EL (cell line): ENCODE results near the gene PPFIA1.
A peak's percentile ranks its signal among the peaks of the same experiment; 100 is the strongest.

Source experiments
- DNase-seq: peaks from one replicate; pipeline ENCODE4 v3.0.0-alpha.2; 2016

PPFIA1 gene

GRCh38 chr11:70419307-70420007 lies 149.0 kb downstream of the PPFIA1 start:
- DNase-seq, result no peak

- peak; percentile 74 for DNase-seq
These were observed 149.5 kb downstream of the PPFIA1 start for GRCh38 chr11:70420008-70420464.

GRCh38 chr11:70420496-70420895 lies 150.0 kb downstream of the PPFIA1 start:
- DNase-seq, result no peak

- DNase-seq, result no peak
These were observed 150.6 kb downstream of the PPFIA1 start for GRCh38 chr11:70421123-70421522.

- no peak for DNase-seq
These were observed 152.4 kb downstream of the PPFIA1 start for GRCh38 chr11:70422692-70423522.

DNA sequence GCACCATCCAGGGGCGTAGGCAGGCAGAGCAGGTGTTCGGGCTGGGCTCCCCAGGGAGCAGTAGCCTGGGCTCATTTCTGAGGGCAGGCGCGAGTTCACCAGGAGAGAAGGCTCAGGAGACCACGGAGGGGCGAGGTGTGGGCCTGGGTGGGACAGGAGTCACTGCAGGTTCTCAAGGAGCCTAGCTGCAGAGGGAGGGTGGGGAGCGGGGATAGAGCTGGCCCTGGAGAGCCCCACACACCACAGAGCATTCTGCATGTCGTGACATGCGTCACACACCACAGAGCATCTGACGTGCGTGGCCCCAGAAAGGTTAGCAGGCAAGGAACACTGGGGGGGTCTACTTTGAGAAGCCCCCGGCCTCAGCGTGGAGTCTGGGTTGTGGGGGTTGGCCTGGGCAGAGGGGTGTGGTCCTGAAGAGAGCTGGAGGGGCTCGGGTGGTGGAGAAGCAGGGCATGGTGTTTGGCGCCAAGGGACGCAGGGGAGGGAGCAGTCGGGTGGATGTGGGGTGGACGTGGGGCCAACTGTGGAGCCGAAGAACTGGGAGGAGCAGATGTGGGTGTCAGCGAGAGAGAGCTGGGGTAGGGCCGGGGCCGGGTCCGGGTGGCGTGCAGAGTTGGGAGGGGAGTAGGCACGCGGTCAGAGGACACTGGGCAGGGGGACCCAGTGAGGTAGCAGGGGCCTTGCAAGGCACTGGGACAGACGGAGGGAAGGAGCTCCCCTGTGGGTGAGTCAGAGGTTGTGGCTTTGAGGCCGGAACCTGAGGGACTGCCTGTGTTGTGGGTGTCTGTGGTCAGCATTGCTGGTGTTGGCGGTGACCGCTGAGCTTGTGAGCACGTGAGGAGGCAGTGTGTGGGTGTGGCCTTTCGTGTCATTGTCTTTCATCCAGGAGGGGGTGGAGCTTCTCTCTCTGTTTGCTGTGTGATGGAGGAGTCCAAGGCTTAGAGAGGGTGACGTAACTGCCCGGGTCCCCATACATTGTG lies 153.3 kb downstream of the PPFIA1 start:
- peak; percentile 94 for DNase-seq

DNA sequence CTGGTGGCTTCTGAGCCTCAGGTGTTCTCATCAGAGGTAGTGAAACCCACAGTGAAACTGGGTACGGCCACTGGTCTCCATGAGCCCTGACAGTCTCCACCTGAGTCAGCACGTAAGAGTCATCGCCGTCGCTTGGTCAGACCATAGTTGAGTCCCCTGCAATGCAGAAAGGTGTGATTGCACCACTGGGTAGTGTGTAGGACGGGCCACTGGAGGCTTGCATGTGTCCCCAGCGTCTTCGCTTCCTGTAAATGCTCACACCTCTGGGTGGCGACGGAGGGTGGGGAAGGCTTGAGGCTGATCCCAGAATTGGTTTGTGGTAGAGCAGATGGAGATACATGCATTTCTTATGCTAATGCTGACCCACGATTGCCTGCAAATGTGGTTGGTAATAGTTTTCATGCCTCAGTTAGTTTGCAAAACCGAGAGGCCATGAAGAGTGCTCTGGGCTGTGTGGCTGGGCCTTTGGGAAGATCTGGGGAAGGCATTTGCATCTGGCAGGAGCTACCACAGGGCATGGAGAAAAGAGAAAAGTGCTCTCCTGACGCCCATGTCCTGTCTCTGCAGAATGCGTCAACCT lies 154.4 kb downstream of the PPFIA1 start:
- DNase-seq, result no peak

DNA sequence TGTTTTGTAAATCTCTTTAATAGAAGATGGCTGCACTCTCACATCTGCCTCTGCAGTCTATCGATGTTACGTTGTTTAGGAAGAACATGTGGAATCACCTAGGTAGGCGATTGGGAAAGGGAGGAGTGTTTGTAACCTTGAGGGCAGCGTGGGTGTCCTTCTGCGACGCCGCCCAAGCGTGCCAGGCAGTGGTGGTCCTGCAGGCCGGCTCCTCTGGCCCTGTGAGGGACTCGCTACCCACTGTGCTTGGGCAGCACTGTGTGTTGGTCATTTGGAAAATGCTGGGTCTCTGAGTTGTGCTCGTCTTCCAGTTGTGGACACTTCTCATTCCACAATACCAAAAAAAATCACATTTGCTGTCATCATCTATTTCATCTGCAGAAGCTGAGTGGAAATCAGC lies 156.9 kb downstream of the PPFIA1 start:
- DNase-seq, result no peak

DNA sequence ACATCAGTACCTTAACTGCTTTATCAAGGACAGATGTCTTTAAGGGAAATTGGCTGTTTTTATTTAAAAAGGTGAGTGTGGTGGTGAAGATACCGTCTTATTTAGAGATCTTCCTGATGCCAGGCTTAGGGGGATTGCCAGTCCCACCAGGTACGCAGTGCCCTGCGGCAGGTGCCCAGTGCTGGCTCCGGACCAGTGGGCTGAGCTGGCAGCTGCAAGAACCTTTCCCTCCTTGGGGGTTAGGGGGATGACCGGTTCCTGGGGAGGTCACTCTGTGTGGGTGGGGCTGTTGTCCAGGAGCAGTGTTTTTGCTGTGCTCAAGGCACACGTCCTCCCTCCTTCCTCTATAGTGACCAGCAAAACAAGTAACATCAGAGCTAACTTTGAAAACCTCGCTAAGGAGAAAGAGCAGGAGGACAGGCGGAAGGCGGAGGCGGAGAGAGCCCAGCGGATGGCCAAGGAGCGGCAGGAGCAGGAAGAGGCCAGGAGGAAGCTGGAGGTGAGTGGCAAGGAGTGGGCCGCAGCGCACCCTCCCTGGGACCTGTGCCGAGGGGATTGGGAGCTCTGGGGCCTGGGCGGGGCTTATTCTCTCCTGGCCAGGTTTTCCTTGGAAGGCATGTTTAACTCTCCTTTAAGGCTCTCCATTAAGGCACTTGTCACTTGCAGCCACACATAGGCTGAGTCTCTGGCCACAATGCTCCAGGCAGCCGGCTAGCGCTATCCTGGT lies 158.4 kb downstream of the PPFIA1 start:
- DNase-seq, result no peak

GRCh38 chr11:70429428-70429705 lies 158.9 kb downstream of the PPFIA1 start:
- DNase-seq, result no peak

GRCh38 chr11:70429724-70430521 lies 159.4 kb downstream of the PPFIA1 start:
- no peak for DNase-seq

GRCh38 chr11:70430671-70431574 lies 160.4 kb downstream of the PPFIA1 start:
- DNase-seq, result no peak

DNA sequence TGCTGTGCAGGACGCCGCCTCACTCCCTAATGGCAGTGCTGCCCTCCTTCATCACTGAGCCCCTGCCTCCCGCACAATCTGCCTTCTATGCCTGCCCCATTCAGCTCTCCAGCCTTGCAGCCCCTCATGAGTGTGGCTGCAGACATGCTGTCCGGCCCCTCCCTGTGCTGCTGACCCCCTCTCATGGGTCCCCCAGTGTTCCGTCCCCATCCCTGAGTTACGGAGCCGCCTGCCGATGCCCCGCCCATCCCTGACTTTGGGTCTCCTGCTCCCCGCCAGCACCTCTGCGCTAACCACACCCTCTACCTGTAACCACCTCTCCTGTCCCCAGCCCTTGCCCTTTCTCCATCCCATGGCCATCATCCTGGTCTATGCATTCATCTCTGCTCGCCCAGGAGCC lies 161.1 kb downstream of the PPFIA1 start:
- DNase-seq, result no peak

GRCh38 chr11:70432065-70432464 lies 161.6 kb downstream of the PPFIA1 start:
- DNase-seq, result no peak

- no peak for DNase-seq
These were observed 162.1 kb downstream of the PPFIA1 start for GRCh38 chr11:70432580-70432979.

GRCh38 chr11:70433038-70433437 lies 162.5 kb downstream of the PPFIA1 start:
- no peak for DNase-seq

GRCh38 chr11:70433526-70433925 lies 163.0 kb downstream of the PPFIA1 start:
- no peak for DNase-seq
